ENCODE measurements around the gene LPIN1. TPM values are rescaled to one million over a fixed set of nuclear protein-coding genes. Genes with fewer than 3 reads are reported as not detected.

The LPIN1 gene
- total and polyA plus RNA-seq, 2 of the 13 experiments (the other 11 are each of a cell fraction or from before 2014, with no cell fraction given) = 9.7 to 19.4 TPM

DNA sequence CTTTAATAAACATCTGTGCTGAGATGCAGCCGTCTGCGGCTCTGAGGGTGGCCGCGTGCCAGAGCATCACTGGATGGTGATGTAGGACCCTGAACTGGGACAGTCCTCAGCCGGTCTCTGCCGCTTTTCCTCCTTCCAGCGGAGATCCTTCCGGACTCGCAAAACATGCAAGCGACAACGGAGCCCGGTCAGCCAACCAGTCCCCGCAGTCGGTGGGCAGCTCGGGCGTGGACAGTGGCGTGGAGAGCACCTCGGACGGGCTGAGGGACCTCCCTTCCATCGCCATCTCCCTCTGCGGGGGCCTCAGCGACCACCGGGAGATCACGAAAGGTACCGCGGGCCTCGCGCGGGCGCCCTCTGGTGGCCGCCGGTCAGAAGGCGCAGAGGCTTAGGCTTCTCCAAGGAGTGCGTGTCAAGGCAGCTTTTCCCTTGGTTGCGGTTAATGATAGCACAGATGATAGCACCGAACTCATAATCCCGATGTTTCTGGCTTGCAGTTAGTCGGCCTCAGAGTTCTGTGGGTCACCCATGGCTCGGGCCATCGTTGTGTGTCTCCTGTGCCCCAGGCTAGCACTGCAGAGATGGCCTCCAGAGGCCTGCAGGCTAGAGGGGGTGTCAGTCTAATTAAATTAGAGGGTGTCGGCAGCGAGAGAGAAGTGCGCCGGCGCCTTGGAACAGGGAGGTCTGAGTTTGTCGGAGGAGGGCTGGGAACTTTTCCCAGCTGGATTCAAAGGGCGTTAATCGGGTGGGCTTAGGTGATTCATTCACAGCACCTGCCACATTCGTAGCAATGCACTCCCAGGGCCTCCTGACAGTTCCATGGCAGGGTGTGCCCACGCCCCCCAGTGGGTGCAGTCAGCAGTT is 38.5 kb downstream of the LPIN1 start (continued):
- TF ChIP-seq ZNF619 (CRISPR knock-in tag; IDR thresholded peaks at IDR 0.05) = 0 out of 2 replicates have a peak, but pooled peaks have one; percentile 28
- TF ChIP-seq, protein P1, sequence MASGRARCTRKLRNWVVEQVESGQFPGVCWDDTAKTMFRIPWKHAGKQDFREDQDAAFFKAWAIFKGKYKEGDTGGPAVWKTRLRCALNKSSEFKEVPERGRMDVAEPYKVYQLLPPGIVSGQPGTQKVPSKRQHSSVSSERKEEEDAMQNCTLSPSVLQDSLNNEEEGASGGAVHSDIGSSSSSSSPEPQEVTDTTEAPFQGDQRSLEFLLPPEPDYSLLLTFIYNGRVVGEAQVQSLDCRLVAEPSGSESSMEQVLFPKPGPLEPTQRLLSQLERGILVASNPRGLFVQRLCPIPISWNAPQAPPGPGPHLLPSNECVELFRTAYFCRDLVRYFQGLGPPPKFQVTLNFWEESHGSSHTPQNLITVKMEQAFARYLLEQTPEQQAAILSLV (CRISPR knock-in tag; IDR thresholded peaks at IDR 0.05; ENCODE audit: borderline replicate concordance) = peak; percentile 60; the same call in 1 of the 2 replicates
- TF ChIP-seq NFIB (CRISPR knock-in tag; IDR thresholded peaks at IDR 0.05; ENCODE audit: borderline replicate concordance) = no peak
- peak; percentile 58 for TF ChIP-seq STAG1 (CRISPR knock-in tag; IDR thresholded peaks at IDR 0.05)
- TF ChIP-seq, protein P2, sequence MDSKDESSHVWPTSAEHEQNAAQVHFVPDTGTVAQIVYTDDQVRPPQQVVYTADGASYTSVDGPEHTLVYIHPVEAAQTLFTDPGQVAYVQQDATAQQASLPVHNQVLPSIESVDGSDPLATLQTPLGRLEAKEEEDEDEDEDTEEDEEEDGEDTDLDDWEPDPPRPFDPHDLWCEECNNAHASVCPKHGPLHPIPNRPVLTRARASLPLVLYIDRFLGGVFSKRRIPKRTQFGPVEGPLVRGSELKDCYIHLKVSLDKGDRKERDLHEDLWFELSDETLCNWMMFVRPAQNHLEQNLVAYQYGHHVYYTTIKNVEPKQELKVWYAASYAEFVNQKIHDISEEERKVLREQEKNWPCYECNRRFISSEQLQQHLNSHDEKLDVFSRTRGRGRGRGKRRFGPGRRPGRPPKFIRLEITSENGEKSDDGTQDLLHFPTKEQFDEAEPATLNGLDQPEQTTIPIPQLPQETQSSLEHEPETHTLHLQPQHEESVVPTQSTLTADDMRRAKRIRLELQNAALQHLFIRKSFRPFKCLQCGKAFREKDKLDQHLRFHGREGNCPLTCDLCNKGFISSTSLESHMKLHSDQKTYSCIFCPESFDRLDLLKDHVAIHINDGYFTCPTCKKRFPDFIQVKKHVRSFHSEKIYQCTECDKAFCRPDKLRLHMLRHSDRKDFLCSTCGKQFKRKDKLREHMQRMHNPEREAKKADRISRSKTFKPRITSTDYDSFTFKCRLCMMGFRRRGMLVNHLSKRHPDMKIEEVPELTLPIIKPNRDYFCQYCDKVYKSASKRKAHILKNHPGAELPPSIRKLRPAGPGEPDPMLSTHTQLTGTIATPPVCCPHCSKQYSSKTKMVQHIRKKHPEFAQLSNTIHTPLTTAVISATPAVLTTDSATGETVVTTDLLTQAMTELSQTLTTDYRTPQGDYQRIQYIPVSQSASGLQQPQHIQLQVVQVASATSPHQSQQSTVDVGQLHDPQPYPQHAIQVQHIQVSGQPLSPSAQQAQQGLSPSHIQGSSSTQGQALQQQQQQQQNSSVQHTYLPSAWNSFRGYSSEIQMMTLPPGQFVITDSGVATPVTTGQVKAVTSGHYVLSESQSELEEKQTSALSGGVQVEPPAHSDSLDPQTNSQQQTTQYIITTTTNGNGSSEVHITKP (CRISPR knock-in tag; IDR thresholded peaks at IDR 0.05; ENCODE audit: low read depth) = 0 out of 2 replicates have a peak, but pooled peaks have one; percentile 7
- TF ChIP-seq, protein P3, sequence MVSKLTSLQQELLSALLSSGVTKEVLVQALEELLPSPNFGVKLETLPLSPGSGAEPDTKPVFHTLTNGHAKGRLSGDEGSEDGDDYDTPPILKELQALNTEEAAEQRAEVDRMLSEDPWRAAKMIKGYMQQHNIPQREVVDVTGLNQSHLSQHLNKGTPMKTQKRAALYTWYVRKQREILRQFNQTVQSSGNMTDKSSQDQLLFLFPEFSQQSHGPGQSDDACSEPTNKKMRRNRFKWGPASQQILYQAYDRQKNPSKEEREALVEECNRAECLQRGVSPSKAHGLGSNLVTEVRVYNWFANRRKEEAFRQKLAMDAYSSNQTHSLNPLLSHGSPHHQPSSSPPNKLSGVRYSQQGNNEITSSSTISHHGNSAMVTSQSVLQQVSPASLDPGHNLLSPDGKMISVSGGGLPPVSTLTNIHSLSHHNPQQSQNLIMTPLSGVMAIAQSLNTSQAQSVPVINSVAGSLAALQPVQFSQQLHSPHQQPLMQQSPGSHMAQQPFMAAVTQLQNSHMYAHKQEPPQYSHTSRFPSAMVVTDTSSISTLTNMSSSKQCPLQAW (CRISPR knock-in tag; IDR thresholded peaks at IDR 0.05) = no peak; the same call in 1 of the 2 replicates
- TF ChIP-seq CBX5 (CRISPR knock-in tag; IDR thresholded peaks at IDR 0.05; ENCODE audit: borderline replicate concordance) = 0 out of 2 replicates have a peak, but pooled peaks have one; percentile 19
- TF ChIP-seq EHMT2 (IDR thresholded peaks at IDR 0.05; ENCODE audit: borderline replicate concordance, low read depth, low read length) = no peak
- no peak for TF ChIP-seq GABPA (IDR thresholded peaks at IDR 0.05; ENCODE audit: low read depth, low read length)
- TF ChIP-seq GABPA (CRISPR knock-in tag; IDR thresholded peaks at IDR 0.05; ENCODE audit: low read depth) = no peak
- peak; percentile 18; the same call in 1 of the 2 replicates for TF ChIP-seq GABPB1 (CRISPR knock-in tag; IDR thresholded peaks at IDR 0.05)
- peak; percentile 82 for TF ChIP-seq ZBTB38 (CRISPR knock-in tag; IDR thresholded peaks at IDR 0.05)
- TF ChIP-seq ZNF510 (CRISPR knock-in tag; IDR thresholded peaks at IDR 0.05; ENCODE audit: low read depth) = no peak
- TF ChIP-seq RBAK (CRISPR knock-in tag; IDR thresholded peaks at IDR 0.05) = no peak
- TF ChIP-seq ZNF598 (CRISPR knock-in tag; IDR thresholded peaks at IDR 0.05; ENCODE audit: borderline replicate concordance) = 0 out of 2 replicates have a peak, but pooled peaks have one; percentile 23
- TF ChIP-seq SALL1 (CRISPR knock-in tag; IDR thresholded peaks at IDR 0.05) = peak; percentile 59; the same call in 1 of the 2 replicates
- TF ChIP-seq, protein P4, sequence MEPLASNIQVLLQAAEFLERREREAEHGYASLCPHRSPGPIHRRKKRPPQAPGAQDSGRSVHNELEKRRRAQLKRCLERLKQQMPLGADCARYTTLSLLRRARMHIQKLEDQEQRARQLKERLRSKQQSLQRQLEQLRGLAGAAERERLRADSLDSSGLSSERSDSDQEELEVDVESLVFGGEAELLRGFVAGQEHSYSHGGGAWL (CRISPR knock-in tag; IDR thresholded peaks at IDR 0.05) = peak; percentile 46; the same call in 1 of the 2 replicates
- no peak for TF ChIP-seq ZNF558 (CRISPR knock-in tag; IDR thresholded peaks at IDR 0.05; ENCODE audit: borderline replicate concordance)
- no peak for TF ChIP-seq ZNF788 (CRISPR knock-in tag; IDR thresholded peaks at IDR 0.05; ENCODE audit: borderline replicate concordance)
- peak; percentile 93; the same call in 1 of the 2 replicates for TF ChIP-seq ZBTB7B (CRISPR knock-in tag; IDR thresholded peaks at IDR 0.05)
- TF ChIP-seq ZNF839 (CRISPR knock-in tag; IDR thresholded peaks at IDR 0.05; ENCODE audit: borderline replicate concordance) = 0 out of 2 replicates have a peak, but pooled peaks have one; percentile 26
- no peak; the same call in 1 of the 2 replicates for TF ChIP-seq ZNF331 (CRISPR knock-in tag; IDR thresholded peaks at IDR 0.05)
